C4-2B (cell line): Measurements from ENCODE around the gene CROCC.

Source experiments
- ZFX ChIP-seq: fragments of 450-650 bp; IDR thresholded peaks from 2 replicates; pipeline ENCODE4 v1.6.1; 2017
- TF ChIP-seq, protein P1 (sequence below): fragments of 450-650 bp; conservative IDR thresholded peaks from 2 replicates; pipeline ENCODE4 v1.5.1; 2017; ENCODE audit warnings: mild to moderate bottlenecking

DNA sequence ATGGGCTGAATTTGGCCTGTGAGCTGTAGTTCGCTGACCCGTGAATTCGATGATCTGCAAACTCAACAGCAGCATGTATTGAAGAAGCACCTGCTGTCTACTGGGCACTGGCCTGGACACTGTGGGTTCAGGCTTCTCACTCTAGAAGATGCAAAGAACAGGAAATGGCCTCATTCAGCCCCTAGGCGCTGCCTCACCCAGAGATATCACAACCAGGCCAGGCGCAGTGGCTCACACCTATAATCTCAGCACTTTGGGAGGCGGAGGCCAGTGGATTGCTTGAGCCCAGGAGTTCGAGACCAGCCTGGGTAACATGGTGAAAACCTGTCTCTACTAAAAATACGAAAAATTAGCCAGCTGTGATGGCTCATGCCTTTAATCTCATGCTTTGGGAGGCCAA is 35.0 kb downstream of the CROCC start:
- TF ChIP-seq, protein P1, sequence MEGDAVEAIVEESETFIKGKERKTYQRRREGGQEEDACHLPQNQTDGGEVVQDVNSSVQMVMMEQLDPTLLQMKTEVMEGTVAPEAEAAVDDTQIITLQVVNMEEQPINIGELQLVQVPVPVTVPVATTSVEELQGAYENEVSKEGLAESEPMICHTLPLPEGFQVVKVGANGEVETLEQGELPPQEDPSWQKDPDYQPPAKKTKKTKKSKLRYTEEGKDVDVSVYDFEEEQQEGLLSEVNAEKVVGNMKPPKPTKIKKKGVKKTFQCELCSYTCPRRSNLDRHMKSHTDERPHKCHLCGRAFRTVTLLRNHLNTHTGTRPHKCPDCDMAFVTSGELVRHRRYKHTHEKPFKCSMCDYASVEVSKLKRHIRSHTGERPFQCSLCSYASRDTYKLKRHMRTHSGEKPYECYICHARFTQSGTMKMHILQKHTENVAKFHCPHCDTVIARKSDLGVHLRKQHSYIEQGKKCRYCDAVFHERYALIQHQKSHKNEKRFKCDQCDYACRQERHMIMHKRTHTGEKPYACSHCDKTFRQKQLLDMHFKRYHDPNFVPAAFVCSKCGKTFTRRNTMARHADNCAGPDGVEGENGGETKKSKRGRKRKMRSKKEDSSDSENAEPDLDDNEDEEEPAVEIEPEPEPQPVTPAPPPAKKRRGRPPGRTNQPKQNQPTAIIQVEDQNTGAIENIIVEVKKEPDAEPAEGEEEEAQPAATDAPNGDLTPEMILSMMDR: no peak
- no peak for TF ChIP-seq ZFX
